K562 (cell line): ENCODE results near the gene PLCD1. TPM values are rescaled to one million over a fixed set of nuclear protein-coding genes. Genes with fewer than 3 reads are reported as not detected.
A peak's percentile ranks its signal among the peaks of the same experiment; 100 is the strongest.

Source experiments
- BRCA1 ChIP-seq, 2 experiments: fragments of 450-650 bp in 1 of 2; sonication (generic) in 1 of 2; formaldehyde crosslinking in 1 of 2; IDR thresholded peaks; 2 replicates each; pipeline versions ENCODE4 v1.5.0 to v1.6.1; 2017 to 2020; ENCODE audit warnings: mild to moderate bottlenecking in 1 of 2, missing genetic modification reagents in 1 of 2
- CHD2 ChIP-seq: IDR thresholded peaks from 2 replicates; pipeline ENCODE4 v1.6.1; 2011; ENCODE audit warnings: low read depth, low read length
- CHD4 ChIP-seq: fragments of 200-600 bp; sonication (generic); IDR thresholded peaks from 3 replicates; pipeline ENCODE4 v1.6.1; 2012; ENCODE audit warnings: low read depth, mild to moderate bottlenecking, mixed read lengths, low read length, inconsistent platforms; ENCODE audit not compliant: insufficient read depth, insufficient replicate concordance, poor library complexity, severe bottlenecking
- DDX20 ChIP-seq: fragments of 450-650 bp; IDR thresholded peaks from 2 replicates; pipeline ENCODE4 v1.6.1; 2016; ENCODE audit warnings: missing genetic modification characterization, low read depth, mild to moderate bottlenecking, missing compliant biosample characterization, moderate library complexity
- ESRRA ChIP-seq: fragments of 450-650 bp; IDR thresholded peaks from 2 replicates; pipeline ENCODE4 v1.6.1; 2014; ENCODE audit warnings: low read depth, mild to moderate bottlenecking, moderate library complexity, borderline replicate concordance
- HBP1 ChIP-seq: fragments of 450-650 bp; formaldehyde crosslinking; IDR thresholded peaks from 2 replicates; pipeline ENCODE4 v1.4.0; 2022; ENCODE audit warnings: missing genetic modification characterization
- IRF2 ChIP-seq: sonication (generic); formaldehyde crosslinking; IDR thresholded peaks from 2 replicates; pipeline ENCODE4 v1.8.1; 2022; ENCODE audit warnings: mild to moderate bottlenecking, missing genetic modification reagents
- KLF10 ChIP-seq: fragments of 250-450 bp; sonication (Bioruptor Pico); IDR thresholded peaks from 2 replicates; pipeline ENCODE4 v1.6.1; 2021; ENCODE audit warnings: matching md5 sums
- KLF6 ChIP-seq: fragments of 250-450 bp; sonication (Bioruptor Pico); IDR thresholded peaks from 2 replicates; pipeline ENCODE4 v1.4.0; 2020; ENCODE audit warnings: mild to moderate bottlenecking, moderate library complexity, borderline replicate concordance
- MIER1 ChIP-seq: fragments of 450-650 bp; IDR thresholded peaks from 2 replicates; pipeline ENCODE4 v1.6.1; 2016; ENCODE audit warnings: antibody characterized with exemption, mild to moderate bottlenecking, low read depth
- NCOA2 ChIP-seq, 2 experiments: fragments of 450-650 bp; IDR thresholded peaks; 2 replicates each; pipeline ENCODE4 v1.6.1; 2018; ENCODE audit warnings: mild to moderate bottlenecking in 2 of 2, moderate library complexity in 1 of 2; ENCODE audit not compliant: partially characterized antibody in 2 of 2
- NFYB ChIP-seq: IDR thresholded peaks from 2 replicates; pipeline ENCODE4 v1.6.1; 2011; ENCODE audit warnings: mild to moderate bottlenecking, moderate library complexity; ENCODE audit not compliant: insufficient read length; ENCODE audit errors: extremely low read depth
- PATZ1 ChIP-seq: fragments of 250-450 bp; sonication (Bioruptor Pico); IDR thresholded peaks from 2 replicates; pipeline ENCODE4 v1.5.0; 2020; ENCODE audit warnings: mild to moderate bottlenecking, borderline replicate concordance
- POLR3A ChIP-seq: IDR thresholded peaks from 2 replicates; pipeline ENCODE4 v1.6.1; 2011; ENCODE audit warnings: borderline replicate concordance, mild to moderate bottlenecking, moderate library complexity; ENCODE audit not compliant: insufficient read length, insufficient read depth; ENCODE audit errors: extremely low read depth
- PTRF ChIP-seq: fragments of 450-650 bp; IDR thresholded peaks from 2 replicates; pipeline ENCODE4 v1.6.1; 2016; ENCODE audit warnings: mild to moderate bottlenecking, missing genetic modification characterization, missing compliant biosample characterization
- PYGO2 ChIP-seq: fragments of 450-650 bp; IDR thresholded peaks from 2 replicates; pipeline ENCODE4 v1.6.1; 2016; ENCODE audit warnings: mild to moderate bottlenecking, missing genetic modification characterization, moderate library complexity, missing compliant biosample characterization
- RNF2 ChIP-seq: sonication (generic); IDR thresholded peaks from 2 replicates; pipeline ENCODE4 v1.6.1; 2016
- RUNX1 ChIP-seq: sonication (generic); IDR thresholded peaks from 2 replicates; pipeline ENCODE4 v1.6.1; 2016; ENCODE audit warnings: antibody characterized with exemption, low read depth
- SAFB ChIP-seq: fragments of 200-400 bp; formaldehyde crosslinking; IDR thresholded peaks from 2 replicates; pipeline ENCODE4 v1.6.1; 2017; ENCODE audit warnings: low read depth, low read length, borderline replicate concordance
- TBP ChIP-seq: optimal IDR thresholded peaks from 2 replicates; pipeline ENCODE3; 2011; ENCODE audit warnings: low read depth, low read length, improper control_type of control experiment
- U2AF2 ChIP-seq: fragments of 200-400 bp; formaldehyde crosslinking; optimal IDR thresholded peaks from 2 replicates; pipeline ENCODE3; 2017; ENCODE audit warnings: low read depth, mild to moderate bottlenecking, low read length
- ZBTB49 ChIP-seq: sonication (generic); formaldehyde crosslinking; IDR thresholded peaks from 2 replicates; pipeline ENCODE4 v1.8.0; 2022; ENCODE audit warnings: missing genetic modification reagents, mild to moderate bottlenecking, borderline replicate concordance
- ZFP36 ChIP-seq: fragments of 150-350 bp; IDR thresholded peaks from 2 replicates; pipeline ENCODE4 v1.6.1; 2018; ENCODE audit warnings: low read length, low read depth; ENCODE audit not compliant: partially characterized antibody
- ZNF146 ChIP-seq: IDR thresholded peaks from one replicate; pipeline ENCODE4 v1.6.1; 2018; ENCODE audit warnings: missing compliant biosample characterization; ENCODE audit not compliant: unreplicated experiment
- ZNF347 ChIP-seq: fragments of 450-650 bp; formaldehyde crosslinking; IDR thresholded peaks from 2 replicates; pipeline ENCODE4 v1.4.0; 2020; ENCODE audit warnings: low read depth, mild to moderate bottlenecking, moderate library complexity
- polyA plus RNA-seq, 8 experiments: library from polyadenylated mRNA; depleted of rRNA in 4 of 8; stranded (reverse) in 5 of 8; unstranded in 3 of 8; fragments of >200 nt; fragmentation: Nextera tagmentation in 2 of 8; fragmentation: Illumina TruSeq in 1 of 8; extraction: Ambion mirVana in 2 of 8; extraction: Trizol in 1 of 8; gene quantifications; 2 replicates each; pipeline versions ENCODE4 v1.2.1 to v1.2.3, GENCODE V29; 2011 to 2014; ENCODE audit warnings: inconsistent platforms in 1 of 8, missing spikeins in 1 of 8
- total RNA-seq, 7 experiments: library from RNA; depleted of rRNA in 6 of 7; stranded (reverse); fragments of >200 nt in 6 of 7; fragmentation: Illumina TruSeq in 2 of 7; extraction: Trizol in 2 of 7; gene quantifications; 2 replicates each; pipeline versions ENCODE4 v1.2.1 to v1.2.3, GENCODE V29; 2011 to 2021; ENCODE audit warnings: low replicate concordance in 1 of 7

The PLCD1 gene
- total and polyA plus RNA-seq, 9 of the 15 experiments (the other 6 are each of a cell fraction or from before 2014, with no cell fraction given), result 5.4 to 209 (median 116) TPM

GRCh38 chr3:38003371-38003816, 26.0 kb downstream of the PLCD1 start (continued):
- TF ChIP-seq NFYB, result no peak
- TF ChIP-seq ZNF146, result no peak
- peak; percentile 72; the same call in 1 of the 2 replicates for TF ChIP-seq HBP1
- TF ChIP-seq POLR3A, result no peak
- no peak for TF ChIP-seq ZFP36
- TF ChIP-seq SAFB, result no peak
- TF ChIP-seq BRCA1 (IDR thresholded peaks at IDR 0.05), result no peak
- no peak for TF ChIP-seq BRCA1 (CRISPR knock-in tag; IDR thresholded peaks at IDR 0.05)
- TF ChIP-seq PYGO2, result no peak
- TF ChIP-seq ZNF347 (CRISPR knock-in tag), result no peak
- no peak for TF ChIP-seq CHD2
- no peak for TF ChIP-seq RNF2
- TF ChIP-seq IRF2, result no peak
- TF ChIP-seq DDX20, result no peak
- no peak for TF ChIP-seq KLF10 (CRISPR knock-in tag)
- no peak for TF ChIP-seq U2AF2
- no peak for TF ChIP-seq PATZ1 (CRISPR knock-in tag)
- TF ChIP-seq TBP, result no peak
- no peak for TF ChIP-seq ZBTB49
- TF ChIP-seq ESRRA, result no peak
- no peak for TF ChIP-seq CHD4
- no peak for TF ChIP-seq RUNX1
- no peak for TF ChIP-seq MIER1
- TF ChIP-seq KLF6 (CRISPR knock-in tag), result no peak
- no peak for TF ChIP-seq PTRF (tag)
- TF ChIP-seq NCOA2 (IDR thresholded peaks at IDR 0.05; ENCODE audit: partially characterized antibody in 2 of 2), result no peak
